Lower leg skin (tissue), 3 donors: ENCODE measurements around the gene CHST6.

Experiments
- CTCF ChIP-seq, 3 donors: fragments of 450-650 bp; IDR thresholded peaks; one replicate each; pipeline ENCODE4 v1.5.1; 2016; ENCODE audit warnings: antibody characterized with exemption in 3 of 3, mild to moderate bottlenecking in 3 of 3, moderate library complexity in 2 of 3
- POLR2A ChIP-seq, 2 donors: fragments of 450-650 bp; IDR thresholded peaks; one replicate each; pipeline ENCODE4 v1.6.1; 2016 to 2017; ENCODE audit warnings: antibody characterized with exemption in 2 of 2, mild to moderate bottlenecking in 1 of 2, moderate library complexity in 1 of 2

- no peak for TF ChIP-seq CTCF (IDR thresholded peaks at IDR 0.05)
- no peak for TF ChIP-seq POLR2A (IDR thresholded peaks at IDR 0.05)
These were observed 48.8 kb downstream of the CHST6 start for GRCh38 chr16:75446416-75446815.
